HTERT RPE-1 (cell line): ENCODE data around the gene TYW1B.
"Not testable (repeated sequence)": the region's sequence is repeated elsewhere in the genome, so short reads cannot be mapped to it uniquely, and the experiment has no call there.

Experiments
- in situ Hi-C: fragments of 300-500 bp; cut with MboI; formaldehyde crosslinking; loops from 4 replicates; pipeline ENCODE4 v1.14.3; 2020; ENCODE audit warnings: low sequenced_read_pairs

TYW1B gene

DNA sequence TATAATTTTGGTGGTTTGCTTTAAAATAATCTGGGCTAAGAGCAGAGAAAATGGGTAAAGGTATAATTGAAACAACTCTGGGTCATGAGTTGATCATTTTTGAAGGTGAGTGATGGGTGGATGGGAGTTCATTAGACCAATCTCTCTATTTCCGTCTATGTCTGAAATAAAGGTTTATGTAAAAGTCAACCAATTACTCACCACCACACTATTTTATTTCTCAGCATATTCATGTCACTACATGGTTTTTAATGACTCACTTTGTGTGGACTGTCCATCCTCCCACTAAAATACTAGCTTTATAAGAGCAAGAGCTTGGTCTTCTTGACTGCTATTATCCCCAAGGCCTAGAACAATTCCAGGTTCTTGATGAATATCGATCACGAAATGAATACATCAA, 199.6 kb downstream of the TYW1B start:
- in situ Hi-C loops: not testable (repeated sequence)

DNA sequence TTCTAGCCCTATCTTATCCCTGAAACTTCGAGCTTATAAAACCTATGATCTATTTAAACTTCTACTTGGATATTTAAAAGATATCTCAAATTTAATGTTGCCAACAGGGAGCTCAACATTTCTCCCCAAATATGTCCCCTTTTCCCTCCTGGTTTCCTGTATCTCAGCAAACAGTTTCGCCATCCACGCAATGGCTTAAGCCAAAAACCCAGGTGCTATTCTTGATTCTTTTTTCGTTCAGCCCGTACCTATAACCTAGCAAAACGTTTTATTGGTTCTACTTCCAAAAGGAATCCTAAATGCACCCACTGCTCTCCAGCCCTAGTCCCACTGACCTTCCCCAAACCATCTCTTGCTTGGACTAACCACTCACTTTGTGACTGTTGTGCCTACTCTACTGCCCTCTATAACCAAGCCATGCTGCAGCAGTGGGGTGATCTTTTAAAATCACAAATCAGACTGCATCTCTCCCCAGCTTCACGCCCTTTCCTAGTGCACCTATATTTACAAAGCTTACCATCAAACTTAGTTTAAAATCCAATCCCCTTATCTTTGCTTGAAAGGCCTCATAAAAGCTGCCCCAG, 201.5 kb downstream of the TYW1B start:
- in situ Hi-C loops: not testable (repeated sequence)

DNA sequence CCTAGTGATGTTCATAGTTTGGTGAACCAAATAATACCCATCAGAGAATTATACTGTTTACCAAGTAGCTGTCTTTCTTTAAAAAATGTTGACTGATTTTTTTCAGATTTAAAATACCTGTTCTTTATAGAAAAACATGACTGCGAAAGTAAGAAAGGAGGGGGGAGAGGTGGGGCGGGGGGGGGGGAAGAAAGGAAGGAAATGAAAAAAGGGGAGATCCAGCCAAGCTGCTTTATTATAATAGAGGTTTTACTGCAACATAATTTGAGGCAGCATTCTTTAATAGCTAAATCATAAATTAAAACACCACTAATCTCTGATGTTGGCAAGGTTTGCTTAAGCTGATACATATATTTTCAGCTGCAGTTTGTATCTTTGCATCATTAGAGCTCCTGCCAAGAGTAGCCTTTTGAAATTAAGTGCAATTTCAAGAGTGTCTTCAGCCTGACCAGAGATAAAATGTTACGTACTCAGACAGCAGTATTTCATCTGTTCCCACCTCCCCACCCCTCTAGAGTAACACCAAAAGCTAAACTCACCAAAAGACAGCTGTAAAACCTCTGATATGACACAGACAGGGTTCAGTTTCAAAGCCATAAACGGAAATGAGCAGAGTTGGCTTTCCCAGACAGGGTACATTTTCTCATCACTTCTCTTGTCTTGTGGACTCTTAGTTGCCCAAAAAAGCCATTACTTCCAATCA, 202.1 kb downstream of the TYW1B start:
- in situ Hi-C loops: not testable (repeated sequence)

DNA sequence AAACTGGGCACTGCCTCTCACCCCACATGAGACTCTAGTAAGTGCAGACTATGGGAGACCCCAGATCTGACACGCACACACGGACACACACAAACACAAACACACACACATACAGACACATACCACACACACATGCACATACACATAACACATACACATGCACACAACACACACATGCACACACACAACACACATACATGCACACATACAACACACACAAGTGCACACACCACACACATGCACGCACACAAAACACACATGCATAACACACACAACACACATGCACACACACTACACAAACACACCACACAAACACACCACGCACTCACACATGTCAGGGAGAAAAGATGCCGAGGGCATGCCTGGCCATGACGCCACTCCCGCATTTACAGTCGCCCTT, 205.5 kb downstream of the TYW1B start:
- in situ Hi-C loops: no loop called here

DNA sequence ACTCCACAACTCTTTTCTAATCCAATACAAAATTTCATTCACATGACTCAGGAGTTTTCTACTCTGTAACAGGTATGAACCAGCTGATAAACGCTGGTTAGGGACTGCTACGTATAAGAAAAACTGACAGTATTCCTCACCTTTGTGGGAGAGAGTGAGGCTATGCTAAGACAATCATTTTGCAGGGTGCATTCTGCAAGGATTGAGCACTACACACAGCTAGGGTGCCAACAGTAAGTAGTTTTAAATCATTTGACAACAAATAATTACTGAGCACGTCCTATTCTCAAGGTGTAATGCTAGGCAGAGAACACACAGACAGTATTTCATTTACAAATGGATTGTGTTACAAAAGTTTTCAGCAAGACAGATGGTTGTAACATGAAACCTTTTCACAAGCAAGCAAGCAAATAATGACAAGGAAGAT, 206.2 kb downstream of the TYW1B start:
- in situ Hi-C loops: not testable (repeated sequence)

DNA sequence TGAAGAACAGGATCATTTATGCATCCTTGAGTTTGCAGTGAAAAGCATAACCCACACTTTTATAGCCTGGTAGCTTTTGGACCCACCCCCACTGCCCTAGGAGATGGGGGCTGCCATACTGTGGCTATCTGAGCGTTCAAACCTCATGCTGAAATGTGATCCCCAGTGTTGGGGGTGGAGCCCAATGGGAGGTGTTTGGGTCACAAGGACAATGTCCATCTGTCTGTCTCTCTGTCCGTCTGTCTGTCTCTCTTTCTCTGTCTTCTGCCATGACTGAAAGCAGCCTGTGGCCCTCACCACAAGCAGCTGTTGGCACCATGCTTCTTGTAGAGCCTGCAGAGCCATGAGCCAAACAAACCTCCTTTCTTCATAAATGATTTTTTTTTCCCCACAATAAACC, 207.1 kb downstream of the TYW1B start:
- in situ Hi-C loops: not testable (repeated sequence)

DNA sequence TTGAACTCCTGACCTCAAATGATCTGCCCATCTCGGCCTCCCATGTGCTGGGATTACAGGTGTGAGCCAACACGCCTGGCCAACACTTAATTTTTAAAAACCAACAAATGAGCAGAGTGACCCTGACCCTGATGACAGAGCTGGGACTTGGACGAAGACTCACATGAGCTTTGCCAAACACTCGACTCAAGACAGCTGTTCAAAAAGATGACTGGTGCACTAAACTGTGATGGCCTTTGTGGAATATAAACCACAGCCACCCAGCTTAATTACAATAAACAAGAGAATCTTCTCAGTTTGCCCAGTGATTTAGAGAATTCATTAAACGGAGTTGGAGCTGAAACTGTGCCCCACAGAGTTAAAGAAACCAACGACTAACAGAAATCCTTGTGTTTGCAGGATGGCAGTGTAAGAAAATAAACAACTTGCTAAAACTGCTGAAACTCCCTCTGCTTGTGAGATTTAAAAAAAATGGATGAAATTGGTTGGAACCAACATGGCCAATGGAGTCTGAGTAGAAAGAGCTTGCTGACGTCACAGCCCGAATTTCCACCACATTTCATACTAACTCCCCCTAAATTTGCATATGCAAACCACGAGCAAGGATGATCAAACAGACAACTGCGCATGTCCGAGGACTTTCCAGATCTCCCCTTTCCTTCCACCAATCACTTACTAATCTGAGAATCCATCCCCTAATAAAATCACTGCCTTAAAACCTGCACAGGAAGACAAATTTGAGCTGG, 209.4 kb downstream of the TYW1B start:
- in situ Hi-C loops: not testable (repeated sequence)

DNA sequence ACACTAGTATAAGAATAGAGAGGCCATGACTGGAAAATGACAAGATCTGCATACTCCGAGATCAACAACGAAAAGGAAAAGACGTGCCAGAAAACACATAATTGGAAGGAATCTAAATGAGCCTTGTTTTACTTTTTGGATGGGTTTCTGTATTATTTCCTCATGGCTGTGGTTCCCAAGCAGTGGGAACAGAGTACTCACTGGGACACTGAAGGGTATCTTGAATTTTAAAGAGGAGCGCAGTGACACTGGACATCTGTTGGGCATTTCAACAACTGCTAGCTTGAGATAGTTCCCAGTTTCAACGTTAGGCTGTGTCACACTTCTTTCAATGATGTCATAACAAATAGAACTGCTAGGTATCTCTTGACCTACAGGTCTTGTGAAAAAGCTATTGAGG, 218.2 kb downstream of the TYW1B start:
- in situ Hi-C loops: not testable (repeated sequence)

DNA sequence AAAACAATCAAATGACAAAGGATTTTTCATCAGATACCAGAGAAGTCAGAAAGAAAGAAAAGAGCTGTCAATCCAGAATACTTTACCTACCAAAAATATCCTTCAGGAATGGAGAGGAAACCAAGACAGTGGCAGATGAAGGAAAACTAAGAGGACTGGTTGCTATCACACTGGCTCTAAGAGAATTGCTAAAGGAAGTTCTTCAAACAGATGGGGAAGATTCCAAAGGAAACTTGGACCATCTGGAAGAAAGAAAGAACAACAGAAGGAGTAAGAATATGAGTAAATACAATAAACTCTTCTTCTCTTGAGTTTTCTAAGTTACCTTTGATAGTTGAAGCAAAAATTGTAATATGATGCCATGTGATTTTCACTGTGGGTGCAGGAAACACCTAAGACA, 220.0 kb downstream of the TYW1B start:
- in situ Hi-C loops: not testable (repeated sequence)

DNA sequence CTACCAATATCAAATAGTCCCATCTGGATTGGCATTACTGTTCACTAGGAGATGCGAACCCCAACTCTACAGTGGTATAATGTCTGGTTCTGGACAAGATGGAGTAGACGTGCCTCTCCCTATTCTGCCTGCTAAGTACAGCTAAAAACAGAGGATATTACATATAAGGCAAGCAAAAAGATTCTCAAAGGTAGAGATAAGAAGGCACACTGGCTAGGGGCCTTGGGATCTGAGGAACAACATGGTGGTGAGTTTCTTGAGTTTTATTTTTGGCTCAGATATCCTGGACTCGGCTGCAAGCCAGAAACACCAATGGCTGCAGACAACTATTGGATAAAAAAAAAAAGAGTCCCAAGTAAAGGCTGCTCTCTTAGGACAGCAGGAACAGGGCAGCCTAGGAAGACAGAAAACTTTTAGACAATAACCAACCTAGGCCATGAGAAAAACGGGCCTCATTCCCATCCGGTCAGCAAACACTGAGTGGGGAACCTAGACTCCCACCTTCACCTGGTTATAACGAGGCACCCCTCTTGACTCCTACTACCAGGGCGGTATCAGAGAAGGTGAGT, 222.1 kb downstream of the TYW1B start:
- in situ Hi-C loops: not testable (repeated sequence)

DNA sequence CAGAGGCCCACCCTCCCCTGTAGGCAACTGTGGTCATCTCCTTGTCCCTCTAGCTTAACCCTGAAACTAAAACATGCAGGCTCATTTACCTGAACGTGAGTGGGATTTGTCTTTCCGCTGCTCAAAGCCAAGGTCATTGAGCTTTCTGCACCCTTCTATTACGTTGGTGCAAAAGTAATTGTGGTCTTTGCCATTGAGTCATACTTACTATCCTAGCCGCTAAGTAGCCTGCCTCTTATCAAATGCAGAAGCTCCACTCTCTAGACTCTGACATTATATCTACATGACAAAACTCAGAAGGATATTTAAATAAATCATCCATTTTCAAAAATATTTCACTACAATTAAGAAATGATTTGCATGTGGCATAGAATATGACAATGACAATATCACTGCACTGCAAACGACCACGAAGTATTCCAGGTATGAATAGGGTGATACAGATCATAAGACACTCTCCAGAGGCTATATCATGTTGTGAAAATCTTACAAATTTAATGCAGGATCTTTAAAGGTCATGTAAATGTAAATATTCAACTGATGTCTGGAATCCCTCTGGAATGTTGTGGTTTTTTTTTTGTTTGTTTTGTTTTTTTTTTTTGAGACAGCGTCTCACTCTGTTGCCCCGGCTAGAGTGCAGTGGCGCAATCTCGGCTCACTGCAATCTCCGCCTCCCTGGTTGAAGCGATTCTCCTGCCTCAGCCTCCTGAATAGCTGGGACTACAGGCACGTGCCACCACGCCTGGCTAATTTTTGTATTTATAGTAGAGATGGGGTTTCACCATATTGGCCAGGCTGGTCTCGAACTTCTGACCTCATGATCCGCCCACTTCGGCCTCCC, 223.0 kb downstream of the TYW1B start:
- in situ Hi-C loops: not testable (repeated sequence)

DNA sequence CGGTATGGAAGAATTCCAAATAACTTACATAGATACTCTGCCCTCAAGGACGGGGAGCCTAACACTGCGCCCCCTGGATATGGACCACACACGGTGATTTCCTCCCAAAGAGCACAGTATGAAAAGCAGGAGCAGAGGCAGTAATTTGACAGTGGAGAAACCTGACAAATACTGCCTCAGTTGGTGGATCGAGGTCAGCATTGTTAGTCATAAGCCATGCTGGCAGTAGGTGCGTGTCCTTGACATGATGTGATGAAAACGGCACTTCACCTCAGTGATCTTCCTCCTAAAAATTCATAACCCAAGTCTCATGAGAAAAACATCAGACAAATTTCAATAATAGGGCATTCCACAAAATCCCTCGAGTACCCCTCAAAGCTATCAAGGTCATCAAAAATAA, 224.5 kb downstream of the TYW1B start:
- in situ Hi-C loops: not testable (repeated sequence)

DNA sequence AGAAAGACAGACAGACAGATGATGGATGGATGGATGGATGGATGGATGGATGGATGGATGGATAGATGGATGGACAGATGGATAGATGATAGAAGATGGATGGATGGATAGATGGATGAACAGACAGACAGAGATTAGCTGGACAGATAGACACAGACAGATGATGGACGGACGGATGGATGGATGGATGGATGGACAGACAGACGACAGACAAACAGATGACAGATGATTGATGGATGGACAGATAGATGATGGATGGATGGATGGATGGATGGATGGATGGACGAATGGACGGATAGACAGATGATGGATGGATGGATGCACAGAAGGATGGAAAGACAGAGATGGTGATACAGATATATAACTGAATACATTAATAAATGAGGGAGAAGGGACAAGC, 224.9 kb downstream of the TYW1B start:
- in situ Hi-C loops: no loop called here

DNA sequence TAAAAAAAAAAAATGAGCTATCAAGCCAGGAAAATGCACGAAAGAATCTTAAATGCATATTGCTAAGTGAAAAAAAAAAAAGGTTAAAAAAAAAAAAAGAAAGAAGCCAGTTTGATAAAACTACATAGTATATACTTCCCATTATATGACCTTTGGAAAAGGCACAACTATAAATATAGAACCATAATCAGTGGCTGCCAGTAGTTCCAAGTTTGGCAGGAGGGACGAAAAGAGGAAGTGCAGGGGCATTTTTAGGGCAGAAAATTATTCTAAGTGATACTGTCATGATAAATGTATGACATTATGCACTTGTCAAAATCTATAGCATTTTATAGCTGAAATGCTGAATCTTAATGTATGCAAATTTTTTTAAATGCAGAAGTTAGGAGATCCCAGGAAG, 226.3 kb downstream of the TYW1B start:
- in situ Hi-C loops: not testable (repeated sequence)

DNA sequence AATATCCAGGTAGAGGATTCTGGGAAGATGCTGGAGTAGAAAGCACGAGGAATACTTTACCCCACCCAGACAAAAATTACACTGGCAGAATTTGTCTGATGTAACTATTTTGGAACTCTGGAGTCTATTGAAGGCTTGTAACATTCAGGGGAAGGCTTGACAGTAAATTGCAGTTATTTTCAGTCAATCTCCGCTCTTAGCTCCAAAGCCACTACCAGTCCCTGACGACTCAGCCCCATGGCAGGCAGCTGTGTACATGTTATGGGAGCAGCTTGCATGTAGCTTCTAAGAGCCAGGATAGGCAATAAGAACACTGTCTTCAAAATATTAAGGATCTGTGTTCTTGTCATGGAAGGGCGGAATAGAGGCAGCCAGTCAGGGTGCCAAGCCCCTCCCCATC, 238.0 kb downstream of the TYW1B start:
- in situ Hi-C loops: not testable (repeated sequence)

DNA sequence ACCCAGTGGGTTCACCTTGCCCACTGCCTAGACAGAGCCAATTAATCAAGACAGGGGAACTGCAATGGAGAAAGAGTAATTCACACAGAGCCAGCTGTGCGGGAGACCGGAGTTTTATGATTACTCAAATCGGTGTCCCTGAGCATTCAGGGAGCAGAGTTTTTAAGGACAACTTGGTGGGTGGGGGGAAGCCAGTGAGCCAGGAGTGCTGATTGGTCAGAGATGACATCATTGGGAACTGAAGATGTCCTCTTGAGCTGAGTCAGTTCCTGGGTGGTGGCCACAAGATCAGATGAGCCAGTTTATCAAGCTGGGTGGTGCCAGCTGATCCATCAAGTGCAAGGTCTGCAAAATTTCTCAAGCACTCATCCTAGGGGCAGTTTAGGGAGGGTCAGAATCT, 240.7 kb downstream of the TYW1B start:
- in situ Hi-C loops: not testable (repeated sequence)

DNA sequence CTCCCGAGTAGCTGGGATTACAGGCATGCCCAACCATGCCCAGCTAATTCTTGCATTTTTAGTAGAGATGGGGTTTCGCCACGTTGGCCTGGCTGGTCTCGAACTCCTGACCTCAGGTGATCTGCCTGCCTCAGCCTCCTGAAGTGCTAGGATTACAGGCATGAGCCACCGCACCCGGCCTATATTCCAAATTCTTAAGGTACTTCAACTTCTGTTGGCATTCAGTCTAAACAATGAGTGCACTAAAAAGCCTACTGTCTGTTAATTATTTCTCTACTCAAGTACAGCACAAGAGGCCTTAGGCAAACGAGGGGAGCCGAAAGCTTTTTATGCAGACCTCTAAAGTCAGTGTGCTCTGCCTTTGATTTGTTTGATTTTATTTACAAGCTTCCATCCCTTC, 243.4 kb downstream of the TYW1B start:
- in situ Hi-C loops: not testable (repeated sequence)

DNA sequence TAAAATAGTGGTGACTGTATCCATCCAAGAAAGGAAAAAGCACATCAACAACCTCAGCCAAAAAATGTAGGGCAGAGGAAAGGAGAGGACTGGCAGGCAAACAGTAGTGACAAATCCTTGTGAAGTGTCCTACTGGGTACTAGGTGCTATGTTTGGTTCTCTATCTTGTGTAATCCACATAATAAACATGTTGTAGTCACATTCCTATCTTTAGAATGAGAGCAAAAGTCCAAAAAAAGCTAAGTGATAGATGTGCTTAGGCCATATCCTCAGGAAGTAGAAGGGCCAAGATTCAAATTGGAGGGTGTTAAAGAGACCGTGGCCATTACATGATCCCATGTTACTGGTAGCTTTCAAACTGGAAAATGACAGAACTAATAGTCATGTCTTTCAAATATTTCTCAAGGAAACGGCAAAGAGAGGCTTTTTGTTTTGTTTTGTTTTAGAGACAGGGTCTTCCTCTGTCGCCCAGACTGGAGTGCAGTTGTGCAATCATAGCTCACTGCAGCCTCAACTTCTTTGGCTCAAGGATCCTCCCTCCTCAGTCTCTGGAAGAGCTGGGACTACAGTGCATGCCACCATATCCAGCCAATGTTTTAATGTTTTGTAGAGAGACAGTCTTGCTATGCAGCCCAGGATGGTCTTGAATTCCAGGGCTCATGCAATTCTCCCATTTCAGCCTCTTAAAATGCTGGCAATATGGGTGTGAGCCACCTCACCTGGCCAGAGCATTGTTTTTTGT, 244.2 kb downstream of the TYW1B start:
- in situ Hi-C loops: not testable (repeated sequence)

DNA sequence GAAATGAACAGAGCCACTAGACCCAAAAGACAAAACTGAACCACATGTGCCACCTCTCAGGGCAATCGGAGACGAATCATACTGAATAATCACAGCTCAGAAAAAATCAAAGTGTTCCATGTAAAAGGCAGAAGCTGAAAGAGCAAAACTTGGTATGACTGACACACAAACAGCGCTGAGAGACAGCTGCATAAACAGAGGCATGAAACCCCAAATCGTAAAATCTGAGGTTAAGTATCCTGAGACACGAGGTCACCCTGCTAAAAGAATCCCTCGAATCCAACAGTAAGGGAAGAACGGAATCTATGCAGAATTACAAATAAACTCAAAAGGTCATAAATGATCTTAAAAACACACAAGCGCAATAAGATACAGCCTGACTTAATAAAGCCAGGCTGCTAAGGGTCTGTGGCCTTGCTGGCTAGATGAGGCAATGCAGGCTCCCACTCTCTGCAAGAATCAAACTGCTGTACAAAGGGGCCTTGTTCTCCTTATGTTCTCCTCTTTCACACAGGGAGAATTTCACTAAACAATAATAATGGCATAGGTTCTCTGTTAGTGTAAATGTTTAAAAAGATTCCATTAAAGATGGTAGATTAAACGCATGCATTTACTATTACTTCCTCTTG, 247.7 kb downstream of the TYW1B start:
- in situ Hi-C loops: not testable (repeated sequence)

DNA sequence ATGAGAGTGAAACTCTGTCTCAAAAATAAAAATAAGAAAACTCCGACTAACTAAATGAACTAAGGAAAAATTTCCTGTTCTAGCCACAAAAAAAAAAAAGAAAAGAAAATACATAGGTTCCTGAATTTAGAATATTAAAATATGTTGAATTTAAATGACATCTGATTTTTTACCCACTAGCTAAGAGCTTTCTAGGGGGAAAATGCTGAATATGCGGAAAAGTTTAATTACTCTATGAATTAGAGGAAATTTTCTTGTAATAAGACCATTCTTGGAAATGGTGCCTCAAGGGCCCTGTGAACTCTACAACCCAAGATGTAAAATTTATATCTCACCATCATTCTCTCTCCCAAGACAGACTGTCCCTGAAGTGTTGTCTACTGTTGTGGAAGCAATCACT, 250.9 kb downstream of the TYW1B start:
- in situ Hi-C loops: no loop called here
